IMR-90 (cell line): ENCODE data around the gene DNAH17. TPM values are rescaled to one million over a fixed set of nuclear protein-coding genes. Genes with fewer than 3 reads are reported as not detected.

ENCODE experiments used
- ATAC-seq: fragments of 200-7000 bp; cut with Tn5 transposase; 2 replicates; pipeline ENCODE4 v1.9.1; 2020; ENCODE audit warnings: low read depth, mild to moderate bottlenecking, moderate library complexity
- BruUV-seq: library from RNA; stranded (reverse); fragments of 400-500 nt; replicated peaks from 2 replicates; lab custom pipeline; 2021; lab: Mats Ljungman, UMichigan
- CTCF ChIA-PET: fragments of 300-600 bp; formaldehyde crosslinking; extraction: SDS; loops from one replicate; lab custom pipeline; 2021; ENCODE audit warnings: antibody characterized with exemption; lab: Yijun Ruan, JAX
- POLR2A ChIA-PET: fragments of 300-600 bp; sonication (Branson Sonifier 250); formaldehyde crosslinking; loops from one replicate; lab custom pipeline; 2022; ENCODE audit warnings: antibody characterized with exemption; ENCODE audit not compliant: unreplicated experiment; lab: Charles Lee
- DNase-seq: peaks from one replicate; pipeline ENCODE4 v3.0.0; 2013
- H2AFZ ChIP-seq: replicated peaks from 2 replicates; pipeline ENCODE3; 2013; ENCODE audit warnings: low read length, mild to moderate bottlenecking; ENCODE audit not compliant: poor library complexity
- H2AK5ac ChIP-seq: 2 replicates; pipeline ENCODE4 v1.6.1; 2013; ENCODE audit warnings: low read depth, low read length, inconsistent platforms
- H2AK9ac ChIP-seq: replicated peaks from 2 replicates; pipeline ENCODE3; 2013; ENCODE audit warnings: mild to moderate bottlenecking, low read depth, low read length, moderate library complexity; ENCODE audit not compliant: poor library complexity
- H2BK120ac ChIP-seq: 2 replicates; pipeline ENCODE4 v1.6.1; 2013; ENCODE audit warnings: low read depth, low read length, inconsistent platforms
- H2BK15ac ChIP-seq: 3 replicates; pipeline ENCODE4 v1.6.1; 2013; ENCODE audit warnings: low read depth, low read length, inconsistent platforms
- H2BK20ac ChIP-seq: 2 replicates; pipeline ENCODE4 v1.6.1; 2013; ENCODE audit warnings: low read depth, mild to moderate bottlenecking, inconsistent platforms, low read length, moderate library complexity
- H2BK5ac ChIP-seq: 2 replicates; pipeline ENCODE4 v1.6.1; 2013; ENCODE audit warnings: mild to moderate bottlenecking, low read depth, low read length, inconsistent platforms; ENCODE audit not compliant: poor library complexity, severe bottlenecking
- H3K14ac ChIP-seq: replicated peaks from 2 replicates; pipeline ENCODE4 v1.6.1; 2013; ENCODE audit warnings: low read depth, low read length, inconsistent platforms
- H3K18ac ChIP-seq: 2 replicates; pipeline ENCODE4 v1.6.1; 2013; ENCODE audit warnings: low read depth, low read length, control low read depth
- H3K23ac ChIP-seq: 2 replicates; pipeline ENCODE4 v1.6.1; 2013; ENCODE audit warnings: low read depth, low read length, inconsistent platforms
- H3K27ac ChIP-seq: 2 replicates; pipeline ENCODE4 v1.5.1; 2013; ENCODE audit warnings: mild to moderate bottlenecking, control low read depth, low read length; ENCODE audit not compliant: insufficient read depth
- H3K27me3 ChIP-seq: 2 replicates; pipeline ENCODE4 v1.6.1; 2013; ENCODE audit warnings: low read length; ENCODE audit not compliant: control insufficient read depth, insufficient read depth
- H3K36me3 ChIP-seq: 2 replicates; pipeline ENCODE4 v1.6.1; 2013; ENCODE audit warnings: low read length, mixed read lengths; ENCODE audit not compliant: control insufficient read depth, insufficient read depth
- H3K4ac ChIP-seq: 2 replicates; pipeline ENCODE4 v1.6.1; 2013; ENCODE audit warnings: low read depth, low read length, inconsistent platforms
- H3K4me1 ChIP-seq: 2 replicates; pipeline ENCODE4 v1.6.1; 2013; ENCODE audit warnings: low read length, mixed read lengths; ENCODE audit not compliant: control insufficient read depth, insufficient read depth
- H3K4me2 ChIP-seq: 2 replicates; pipeline ENCODE4 v1.6.1; 2013; ENCODE audit warnings: low read depth, mild to moderate bottlenecking, control low read depth, low read length, moderate library complexity
- H3K4me3 ChIP-seq: 2 replicates; pipeline ENCODE4 v1.5.1; 2013; ENCODE audit warnings: low read depth, mild to moderate bottlenecking, control low read depth, low read length, moderate library complexity; ENCODE audit not compliant: insufficient read depth
- H3K56ac ChIP-seq: 2 replicates; pipeline ENCODE4 v1.6.1; 2013; ENCODE audit warnings: low read length, inconsistent platforms; ENCODE audit not compliant: insufficient read depth; ENCODE audit errors: extremely low read depth
- H3K79me1 ChIP-seq, 2 experiments: 2 replicates each; pipeline ENCODE4 v1.6.1; 2013; ENCODE audit warnings: low read length in 2 of 2, inconsistent platforms in 1 of 2, low read depth in 1 of 2
- H3K9ac ChIP-seq: 2 replicates; pipeline ENCODE4 v1.6.1; 2013; ENCODE audit warnings: low read depth, low read length, control low read depth
- H3K9me1 ChIP-seq: 2 replicates; pipeline ENCODE4 v1.6.1; 2013; ENCODE audit warnings: low read length, inconsistent platforms; ENCODE audit not compliant: insufficient read depth
- H3K9me3 ChIP-seq: 2 replicates; pipeline ENCODE4 v1.6.1; 2013; ENCODE audit warnings: low read length; ENCODE audit not compliant: control insufficient read depth, insufficient read depth
- H4K20me1 ChIP-seq: 2 replicates; pipeline ENCODE4 v1.6.1; 2013; ENCODE audit warnings: low read length, inconsistent platforms; ENCODE audit not compliant: insufficient read depth
- H4K5ac ChIP-seq: 2 replicates; pipeline ENCODE4 v1.6.1; 2013; ENCODE audit warnings: mild to moderate bottlenecking, low read depth, low read length, control low read depth
- H4K8ac ChIP-seq, 2 experiments: 2 replicates each; pipeline ENCODE4 v1.6.1; 2013; ENCODE audit warnings: low read depth in 2 of 2, low read length in 2 of 2, control low read depth in 1 of 2, inconsistent platforms in 1 of 2
- H4K91ac ChIP-seq: 2 replicates; pipeline ENCODE4 v1.6.1; 2013; ENCODE audit warnings: low read depth, low read length, inconsistent platforms; ENCODE audit not compliant: insufficient read depth
- BHLHE40 ChIP-seq: fragments of 150-350 bp; IDR thresholded peaks from 2 replicates; pipeline ENCODE4 v1.6.1; 2016; ENCODE audit warnings: mild to moderate bottlenecking, low read depth, low read length
- CEBPB ChIP-seq: IDR thresholded peaks from 2 replicates; pipeline ENCODE4 v1.6.1; 2012; ENCODE audit warnings: low read depth, low read length, improper control_type of control experiment
- ELK1 ChIP-seq: fragments of 150-350 bp; IDR thresholded peaks from 2 replicates; pipeline ENCODE4 v1.6.1; 2016; ENCODE audit warnings: low read depth, mild to moderate bottlenecking, low read length, moderate library complexity, borderline replicate concordance
- FOS ChIP-seq: fragments of 150-350 bp; IDR thresholded peaks from 2 replicates; pipeline ENCODE4 v1.6.1; 2016; ENCODE audit warnings: low read depth, low read length
- MAFK ChIP-seq: IDR thresholded peaks from 2 replicates; pipeline ENCODE4 v1.6.1; 2012; ENCODE audit warnings: low read depth, low read length, improper control_type of control experiment
- USF2 ChIP-seq: fragments of 150-350 bp; IDR thresholded peaks from 2 replicates; pipeline ENCODE4 v1.6.1; 2017; ENCODE audit warnings: mild to moderate bottlenecking, antibody characterized with exemption, low read length, low read depth
- whole genome bisulfite sequencing, 2 experiments: methylation state at CpG; one replicate each; pipeline versions ENCODE4 v1.1.5 to v1.1.7; 2013; ENCODE audit warnings: missing lambda C conversion rate in 2 of 2; ENCODE audit not compliant: insufficient read length in 1 of 2; ENCODE audit errors: extremely low coverage in 2 of 2; 5-methylcytosine and 5-hydroxymethylcytosine counted together
- dilution Hi-C: fragments of 300-500 bp; cut with HindIII; formaldehyde crosslinking; loops from one replicate; pipeline ENCODE4 v1.14.3; 2018; ENCODE audit warnings: low sequenced_read_pairs; ENCODE audit not compliant: unreplicated experiment
- in situ Hi-C: fragments of 300-500 bp; cut with MboI; formaldehyde crosslinking; loops from 3 replicates; pipeline ENCODE4 v1.14.3; 2019; ENCODE audit warnings: low sequenced_read_pairs, inconsistent platforms, mixed read lengths
- intact Hi-C: fragments of 100-400 bp; cut with micrococcal nuclease; formaldehyde crosslinking; loops from 2 replicates; pipeline ENCODE4 v1.10.0; 2022
- polyA plus RNA-seq, 3 experiments: library from polyadenylated mRNA; depleted of rRNA; stranded (reverse); fragments of >200 nt; gene quantifications; 2 replicates each; pipeline ENCODE4 v1.2.3, GENCODE V29; 2012; ENCODE audit warnings: low replicate concordance in 1 of 3
- total RNA-seq: library from RNA; depleted of rRNA; stranded (reverse); fragments of >200 nt; gene quantifications from 2 replicates; pipeline ENCODE4 v1.2.3, GENCODE V29; 2012

DNAH17 gene
- total and polyA plus RNA-seq, 2 of the 4 experiments (the other 2 are of a cell fraction) = not detected

GRCh38 chr17:78598013-78598471 is 20.8 kb upstream of the DNAH17 start:
- H3K4ac ChIP-seq = peak overlapping the region; percentile 65
- intact Hi-C loops = no loop called here
- H3K56ac ChIP-seq = 0 out of 2 replicates have a peak overlapping the region, but pooled peaks have one; percentile 2
- peak overlapping the region; percentile 68 for H2AFZ ChIP-seq
- no peak overlapping the region for H3K4me3 ChIP-seq
- peak; percentile 86 for DNase-seq
- dilution Hi-C loops = no loop called here
- no CpG with 5 or more reads among the region's 9 CpGs for WGBS, 2 experiments
- POLR2A ChIA-PET = no interaction called here
- peak overlapping the region; percentile 52 for H4K5ac ChIP-seq
- H4K20me1 ChIP-seq = no peaks in the 10 kb centered on the region
- ATAC-seq = peak; percentile 91
- peaks cover 3% of the 10 kb centered on the region; the same call in 1 of the 2 replicates for H3K27me3 ChIP-seq
- H3K9ac ChIP-seq = no peak overlapping the region
- H2AK5ac ChIP-seq = peak overlapping the region; percentile 46
- H3K79me1 ChIP-seq = no peaks in the 10 kb centered on the region
- peaks cover 5% of the 10 kb centered on the region for H3K9me1 ChIP-seq
- H3K23ac ChIP-seq = peak overlapping the region; percentile 65; the same call in 1 of the 2 replicates
- TF ChIP-seq CEBPB (peak; percentile 76), ELK1 (no peak), BHLHE40 (peak; percentile 12; the same call in 1 of the 2 replicates), USF2 (peak; percentile 67; the same call in 1 of the 2 replicates), FOS (0 out of 2 replicates have a peak, but pooled peaks have one; percentile 12), MAFK (no peak)
- peak overlapping the region; percentile 63; the same call in 2 of the 3 replicates for H2BK15ac ChIP-seq
- CTCF ChIA-PET = interaction anchor here (1.1 kb wide), 1 partner anchor 13 kb away, joined by 3 read pairs; no protein-coding TSS in a partner anchor
- H3K9me3 ChIP-seq = no peaks in the 10 kb centered on the region
- peak overlapping the region; percentile 5 to 84 for H4K8ac ChIP-seq
- H3K4me1 ChIP-seq = peaks cover 8% of the 10 kb centered on the region
- no peak overlapping the region for H2AK9ac ChIP-seq
- in situ Hi-C loops = no loop called here
- peak overlapping the region; percentile 63 for H3K18ac ChIP-seq
- H2BK5ac ChIP-seq = peak overlapping the region; percentile 73
- peak overlapping the region; percentile 86 for H2BK120ac ChIP-seq
- BruUV-seq = no TSS peak
- peak overlapping the region; percentile 69 for H4K91ac ChIP-seq
- H2BK20ac ChIP-seq = peak overlapping the region; percentile 88
- H3K27ac ChIP-seq = peak overlapping the region; percentile 58; the same call in 1 of the 2 replicates
- no peaks in the 10 kb centered on the region for H3K36me3 ChIP-seq
- H3K14ac ChIP-seq = peak overlapping the region; percentile 72
- no peak overlapping the region for H3K4me2 ChIP-seq
